H4 (cell line): Measurements from ENCODE around the gene CNTN5. TPM values are rescaled to one million over a fixed set of nuclear protein-coding genes. Genes with fewer than 3 reads are reported as not detected.

Experiments used
- DNase-seq: peaks from one replicate; pipeline ENCODE4 v3.0.0-alpha.2; 2015; ENCODE audit warnings: low spot score
- total RNA-seq: library from RNA; depleted of rRNA; stranded (reverse); fragments of >200 nt; shearing (Covaris generic); gene quantifications from 2 replicates; pipeline ENCODE4 v1.2.3, GENCODE V29; 2014

Gene CNTN5
- total RNA-seq, 1 experiment from 2014 or later = 3.8 TPM

DNA sequence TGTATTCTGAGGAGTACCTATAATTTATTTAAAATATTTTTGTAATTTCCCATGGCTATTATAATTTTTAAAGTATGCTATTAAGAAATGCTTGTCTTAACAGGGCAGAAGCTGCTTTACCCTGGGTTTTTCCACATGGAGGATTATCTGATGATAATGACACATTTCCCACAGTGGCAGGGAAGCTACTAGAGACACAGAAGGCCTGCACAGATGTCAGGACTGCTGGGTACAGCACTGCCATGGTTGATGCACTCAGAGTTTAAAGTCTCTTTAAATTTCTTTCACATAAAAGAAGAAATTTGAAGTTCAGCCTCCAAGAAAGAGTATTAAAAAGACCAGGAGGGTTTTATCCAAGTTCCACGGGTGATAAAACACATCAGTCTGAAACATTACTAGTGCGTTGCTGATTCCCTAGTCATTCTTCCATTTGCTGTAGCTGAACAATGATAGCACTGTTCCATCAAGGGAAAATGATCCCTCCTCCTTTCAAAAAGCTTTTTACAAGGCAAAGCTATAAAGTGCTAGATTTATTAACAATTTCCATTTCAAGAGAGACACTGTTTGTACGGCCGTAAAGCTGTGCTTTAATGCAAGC lies 363.0 kb downstream of the CNTN5 start:
- no peak for DNase-seq

GRCh38 chr11:99391245-99391644 lies 370.5 kb downstream of the CNTN5 start:
- DNase-seq = no peak

DNA sequence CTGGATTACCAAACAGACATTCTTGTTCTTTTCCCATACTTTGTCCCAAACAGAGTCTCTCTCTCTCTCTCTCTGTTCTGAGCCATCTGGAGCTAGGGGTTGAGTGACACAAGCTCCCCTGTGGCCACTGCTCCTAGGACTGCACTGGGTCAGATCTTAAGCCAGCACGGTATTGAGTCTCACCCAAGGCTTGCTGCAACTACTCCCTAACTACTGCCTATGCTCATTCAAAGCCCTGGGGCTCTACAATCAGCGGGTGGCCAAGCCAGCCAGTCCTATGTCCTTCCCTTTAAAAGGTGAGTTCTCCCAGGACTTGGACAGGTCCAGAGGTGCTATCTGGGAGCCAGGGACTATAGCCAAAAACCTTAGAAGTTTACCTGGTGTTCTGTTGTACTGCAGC lies 385.6 kb downstream of the CNTN5 start:
- DNase-seq = no peak

- DNase-seq = no peak
Observed at GRCh38 chr11:99410636-99411035, 389.9 kb downstream of the CNTN5 start.

- peak; percentile 37 for DNase-seq
Observed at GRCh38 chr11:99418927-99419720, 398.4 kb downstream of the CNTN5 start.

DNA sequence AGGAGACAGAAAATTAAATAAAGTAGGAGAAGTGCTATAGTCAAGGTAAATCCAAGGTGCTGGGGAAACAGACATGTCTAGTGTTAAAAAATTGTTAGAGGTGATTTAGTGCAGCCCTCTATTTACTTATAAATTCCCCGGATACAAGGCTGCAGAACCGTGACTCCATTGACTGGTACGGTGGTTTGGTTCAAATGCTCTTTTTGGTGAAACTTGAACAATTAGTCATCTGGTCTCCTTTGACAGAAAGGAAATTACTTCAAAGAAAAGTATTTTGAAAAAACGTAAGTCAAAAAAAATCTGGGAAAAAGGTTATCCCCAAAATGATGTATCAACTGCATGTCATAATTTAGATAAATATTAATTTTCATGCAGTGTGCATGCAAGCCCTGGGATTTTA lies 399.2 kb downstream of the CNTN5 start:
- no peak for DNase-seq

DNA sequence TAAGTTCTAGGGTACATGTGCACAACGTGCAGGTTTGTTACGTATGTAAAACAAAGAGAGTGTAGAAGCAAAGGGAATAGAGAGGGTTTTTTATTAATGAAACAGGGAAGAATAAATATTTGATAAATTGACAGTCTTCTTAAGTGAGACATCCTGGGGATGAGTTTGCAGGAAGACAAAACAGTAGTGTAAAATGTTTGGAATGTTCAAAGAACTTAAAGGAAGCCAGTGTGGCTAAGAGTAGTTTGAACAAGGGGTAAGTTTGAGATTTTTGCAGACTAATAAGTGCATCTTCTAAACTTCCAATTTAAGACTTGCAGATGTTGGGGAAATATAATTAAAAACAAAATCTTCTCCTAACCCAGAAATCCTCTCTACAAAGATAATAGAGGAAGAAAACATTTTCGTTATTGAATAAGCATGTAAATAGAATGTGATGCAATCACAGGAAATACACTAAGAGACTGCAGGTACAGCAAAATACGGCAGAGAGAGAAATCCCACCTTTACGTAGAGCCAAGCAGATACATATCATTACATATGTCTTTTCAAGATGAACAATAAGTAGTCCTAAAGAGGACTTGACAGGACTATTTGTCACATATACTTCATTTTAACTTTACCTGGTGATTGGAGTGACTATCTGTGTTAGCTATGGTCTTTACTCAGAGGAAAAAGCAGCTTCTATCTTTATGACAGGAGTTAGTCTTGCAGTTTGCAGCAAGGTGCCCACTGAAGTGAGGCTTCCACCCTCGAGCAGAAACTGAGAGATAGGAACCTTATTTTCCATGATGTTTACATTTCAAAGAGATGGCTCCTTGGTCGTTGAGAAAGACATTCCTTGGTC lies 402.1 kb downstream of the CNTN5 start:
- DNase-seq = no peak

GRCh38 chr11:99423428-99423983 lies 402.8 kb downstream of the CNTN5 start:
- no peak for DNase-seq

DNA sequence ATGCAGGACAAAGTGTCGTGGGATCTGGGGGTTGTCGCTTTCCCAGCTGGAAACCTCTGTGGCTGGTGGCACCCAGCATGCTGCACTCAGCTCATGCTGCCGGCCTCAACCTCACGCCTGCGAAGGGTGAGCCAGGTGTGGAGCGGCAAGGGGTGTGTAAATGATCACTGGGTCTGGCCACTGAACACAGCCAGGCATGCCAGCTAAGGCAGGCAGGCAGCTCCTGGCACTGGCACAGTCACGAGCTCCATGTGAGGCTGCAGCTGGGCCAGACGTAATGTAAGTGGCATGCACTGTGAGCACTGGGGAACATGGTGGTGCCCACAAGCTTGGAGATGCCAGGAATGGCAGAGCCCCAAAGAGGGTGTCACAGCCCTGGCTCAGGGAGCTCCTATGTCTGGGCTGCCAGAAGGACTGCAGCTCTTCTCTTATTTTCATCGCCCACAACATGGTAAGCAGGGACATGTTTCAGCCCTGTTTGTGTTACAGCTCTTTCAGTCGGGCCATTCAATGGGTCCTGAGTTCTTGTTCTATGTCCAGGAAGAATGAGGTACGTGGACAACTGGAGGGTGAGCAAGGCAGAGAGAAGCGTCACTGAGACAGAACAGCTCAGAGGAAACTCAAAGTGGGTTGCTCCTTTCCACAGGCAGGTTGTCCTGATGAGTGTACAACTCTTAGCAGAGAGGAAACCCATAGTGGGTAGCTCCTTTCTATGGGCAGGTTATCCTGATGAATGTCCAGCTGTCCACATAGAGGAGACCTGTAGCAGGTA lies 403.8 kb downstream of the CNTN5 start:
- no peak for DNase-seq

- DNase-seq = no peak
Observed at GRCh38 chr11:99425596-99425995, 404.8 kb downstream of the CNTN5 start.

DNA sequence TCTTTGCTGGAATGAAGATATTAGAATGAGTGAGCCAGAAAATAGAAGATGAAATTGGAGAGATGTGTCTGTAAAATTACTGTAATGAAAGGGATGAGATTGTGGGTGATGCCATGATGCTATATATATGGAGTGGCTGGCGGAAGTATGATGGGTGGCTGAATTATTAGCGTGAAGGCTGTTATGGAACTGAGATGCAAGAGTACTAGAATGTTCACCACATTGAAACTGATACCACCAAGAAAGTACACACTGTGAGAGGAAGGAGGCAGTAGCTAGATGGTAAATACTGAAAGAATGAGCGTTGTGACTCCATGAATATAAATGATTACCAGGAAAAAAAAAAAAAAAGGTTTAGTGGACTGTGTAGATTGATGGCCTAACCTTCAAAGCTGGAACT lies 411.9 kb downstream of the CNTN5 start:
- no peak for DNase-seq

DNA sequence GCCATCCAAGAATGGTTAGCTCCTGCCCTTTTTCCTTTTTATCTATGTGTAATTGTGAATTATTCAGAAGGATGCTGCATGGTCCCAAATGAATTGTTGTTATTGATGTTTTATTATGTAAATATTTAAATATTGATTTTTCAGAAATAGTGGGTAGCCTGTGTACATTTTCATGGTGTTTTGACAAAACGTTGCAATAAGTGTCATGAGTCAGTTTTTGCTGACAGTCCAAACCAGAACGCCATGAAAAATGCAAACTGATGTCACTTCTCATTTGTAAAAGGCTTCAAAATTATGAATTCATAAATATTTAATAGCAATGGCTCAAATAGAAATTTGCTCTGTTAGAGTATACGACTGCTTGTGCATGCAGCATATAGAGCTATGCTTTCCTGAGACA lies 422.5 kb downstream of the CNTN5 start:
- DNase-seq = no peak

DNA sequence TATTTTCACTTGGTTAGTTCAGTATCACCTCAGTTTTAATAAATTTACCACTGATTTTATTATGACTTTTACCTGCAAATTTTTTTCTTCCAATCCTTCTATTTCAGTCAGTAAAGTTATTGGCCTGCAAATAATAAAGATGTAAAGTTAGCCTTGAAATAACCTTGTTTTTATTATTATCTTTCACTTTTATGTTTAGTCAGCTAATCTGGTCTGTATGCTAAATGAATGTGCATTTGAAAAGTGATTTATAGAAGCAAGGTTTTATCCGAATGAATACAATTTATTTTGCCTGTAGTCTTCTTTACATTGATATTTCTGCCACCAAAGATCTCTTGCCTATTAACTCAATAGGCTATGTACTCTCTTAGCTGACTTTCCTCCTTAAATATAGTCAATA lies 425.7 kb downstream of the CNTN5 start:
- no peak for DNase-seq

DNA sequence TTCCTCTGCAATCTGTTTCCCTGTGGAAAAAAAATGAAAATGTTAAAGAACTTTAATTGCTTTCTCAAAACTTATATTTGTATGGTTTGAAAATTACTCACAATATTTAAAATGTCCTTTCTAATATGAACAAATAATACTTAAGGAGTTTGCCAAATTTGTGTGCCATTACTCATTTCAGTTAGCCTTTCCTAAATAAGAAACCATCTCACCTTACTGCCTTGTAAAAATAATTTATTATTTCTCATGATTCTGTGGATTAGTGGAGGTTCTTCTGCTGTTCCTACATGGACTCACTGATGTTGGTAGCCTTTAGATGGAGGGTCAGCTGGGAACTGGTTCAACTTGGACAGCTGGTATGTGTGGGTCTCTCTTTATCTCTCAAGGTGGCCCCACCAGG lies 428.6 kb downstream of the CNTN5 start:
- no peak for DNase-seq

DNA sequence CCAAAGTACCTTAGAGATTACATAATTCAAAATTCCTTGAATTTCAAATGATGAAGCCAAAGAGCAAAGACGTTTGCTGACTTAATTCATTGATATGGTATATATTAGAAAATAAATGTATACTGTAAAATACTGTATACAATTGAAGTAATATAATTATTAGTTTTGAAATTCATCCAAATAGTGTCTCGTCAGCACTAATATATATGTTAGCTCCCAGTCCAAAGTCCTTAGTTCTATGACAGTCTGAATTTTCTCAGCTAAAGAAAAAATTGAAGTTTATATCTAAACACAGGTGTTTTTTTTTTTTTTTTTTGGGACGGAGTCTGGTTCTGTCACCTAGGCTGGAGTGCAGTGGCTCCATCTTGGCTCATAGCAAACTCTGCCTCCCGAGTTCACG lies 431.3 kb downstream of the CNTN5 start:
- DNase-seq = no peak

- no peak for DNase-seq
Observed at GRCh38 chr11:99461913-99462312, 441.2 kb downstream of the CNTN5 start.

GRCh38 chr11:99464985-99465384 lies 444.2 kb downstream of the CNTN5 start:
- DNase-seq = no peak

DNA sequence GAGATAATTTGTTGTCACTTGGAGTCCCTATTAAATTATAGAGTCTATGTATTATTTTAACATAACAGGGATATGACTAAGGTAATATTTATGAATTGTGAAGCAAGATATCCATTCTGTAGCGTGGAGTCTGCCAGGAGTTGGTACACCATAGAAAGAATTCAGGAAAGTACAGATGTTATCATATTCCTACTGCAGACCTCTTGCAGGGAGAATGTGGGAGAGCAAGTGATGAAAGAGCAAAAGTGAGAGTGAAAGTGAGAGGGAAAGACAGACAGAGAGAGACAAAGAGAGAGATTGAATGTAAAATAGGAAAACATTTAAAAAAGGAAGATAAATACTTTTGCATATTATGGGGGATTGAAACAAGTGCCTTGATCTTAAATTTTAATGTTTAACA lies 468.8 kb downstream of the CNTN5 start:
- no peak for DNase-seq

GRCh38 chr11:99494065-99494464 lies 473.3 kb downstream of the CNTN5 start:
- no peak for DNase-seq

DNA sequence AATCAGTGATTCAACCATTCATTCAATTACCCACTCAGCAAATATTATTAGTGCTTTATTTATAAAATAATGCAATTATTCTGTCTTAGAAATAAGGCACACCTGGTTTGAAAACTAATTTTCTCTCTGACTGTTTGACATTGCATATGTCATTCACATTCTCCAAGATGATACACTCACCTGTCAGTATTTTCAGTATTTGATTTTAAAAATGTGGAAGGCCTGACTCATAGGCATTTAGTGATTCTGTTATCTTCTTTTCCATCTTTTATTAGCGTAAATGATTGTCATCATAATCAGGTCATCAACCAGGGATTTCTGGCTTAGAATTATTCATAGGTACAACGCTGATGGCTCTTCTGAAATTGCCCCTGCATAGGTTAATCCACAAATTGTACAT lies 480.9 kb downstream of the CNTN5 start:
- no peak for DNase-seq

GRCh38 chr11:99505316-99505715 lies 484.6 kb downstream of the CNTN5 start:
- peak; percentile 47 for DNase-seq

DNA sequence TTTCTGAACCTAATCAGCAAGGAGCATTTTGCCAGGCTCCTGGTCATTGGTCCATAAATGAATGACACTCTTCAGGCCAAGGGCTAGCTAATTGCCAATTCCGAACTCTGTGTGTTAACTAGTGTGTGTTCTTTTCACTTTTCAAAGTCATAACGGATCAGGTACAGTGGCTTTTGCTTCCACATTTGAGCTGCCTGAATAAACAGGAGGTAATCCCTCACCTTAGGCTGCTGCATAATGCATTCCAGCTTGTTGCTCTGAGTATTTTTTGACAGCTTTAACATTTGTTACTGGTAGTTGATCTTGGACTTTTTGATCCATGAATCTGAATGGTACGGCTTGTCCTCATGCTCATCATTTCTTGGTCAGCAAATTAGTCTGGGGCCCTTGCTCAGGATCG lies 485.1 kb downstream of the CNTN5 start:
- DNase-seq = no peak
